ENCODE data around the gene SCGB1D4. TPM values are rescaled to one million over a fixed set of nuclear protein-coding genes. Genes with fewer than 3 reads are reported as not detected.
"Not testable (repeated sequence)": the region's sequence is repeated elsewhere in the genome, so short reads cannot be mapped to it uniquely, and the experiment has no call there.

SCGB1D4 gene
- total RNA-seq, 4 donors from 2014 or later = not detected

DNA sequence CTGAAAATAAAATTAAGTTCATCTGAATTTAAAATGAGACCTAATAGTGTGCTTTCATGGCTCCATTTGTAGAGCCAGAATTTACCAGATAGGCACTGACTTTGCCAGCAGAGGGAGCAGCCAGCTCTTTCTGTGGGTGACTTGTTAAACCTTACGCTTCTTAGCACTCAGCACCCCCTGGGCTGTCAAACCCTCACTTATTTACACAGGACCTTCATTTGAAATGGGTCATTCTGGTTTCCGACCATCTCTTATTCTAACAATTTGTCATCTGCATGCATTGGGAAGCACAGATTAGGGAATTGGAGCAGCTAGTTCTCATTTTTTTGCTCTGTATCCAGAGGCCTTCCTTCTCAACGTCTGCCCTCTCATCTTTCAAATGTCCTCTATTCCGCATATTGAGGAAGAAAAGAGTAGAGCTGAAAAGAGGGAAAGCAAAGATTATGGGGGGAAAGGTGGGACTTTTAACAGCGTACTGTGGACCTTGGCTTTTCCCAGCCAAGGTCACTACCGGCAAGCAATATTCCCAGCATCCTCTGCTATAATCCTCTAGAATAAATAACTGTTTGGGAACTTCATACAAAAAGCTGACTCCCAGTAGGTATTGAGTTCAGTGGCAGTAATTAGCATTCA is 41.5 kb upstream of the SCGB1D4 start:
- TF ChIP-seq, protein P1, sequence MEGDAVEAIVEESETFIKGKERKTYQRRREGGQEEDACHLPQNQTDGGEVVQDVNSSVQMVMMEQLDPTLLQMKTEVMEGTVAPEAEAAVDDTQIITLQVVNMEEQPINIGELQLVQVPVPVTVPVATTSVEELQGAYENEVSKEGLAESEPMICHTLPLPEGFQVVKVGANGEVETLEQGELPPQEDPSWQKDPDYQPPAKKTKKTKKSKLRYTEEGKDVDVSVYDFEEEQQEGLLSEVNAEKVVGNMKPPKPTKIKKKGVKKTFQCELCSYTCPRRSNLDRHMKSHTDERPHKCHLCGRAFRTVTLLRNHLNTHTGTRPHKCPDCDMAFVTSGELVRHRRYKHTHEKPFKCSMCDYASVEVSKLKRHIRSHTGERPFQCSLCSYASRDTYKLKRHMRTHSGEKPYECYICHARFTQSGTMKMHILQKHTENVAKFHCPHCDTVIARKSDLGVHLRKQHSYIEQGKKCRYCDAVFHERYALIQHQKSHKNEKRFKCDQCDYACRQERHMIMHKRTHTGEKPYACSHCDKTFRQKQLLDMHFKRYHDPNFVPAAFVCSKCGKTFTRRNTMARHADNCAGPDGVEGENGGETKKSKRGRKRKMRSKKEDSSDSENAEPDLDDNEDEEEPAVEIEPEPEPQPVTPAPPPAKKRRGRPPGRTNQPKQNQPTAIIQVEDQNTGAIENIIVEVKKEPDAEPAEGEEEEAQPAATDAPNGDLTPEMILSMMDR (IDR thresholded peaks at IDR 0.05) = peak; percentile 59 to 76 (median 65)
- TF ChIP-seq POLR2AphosphoS5 (IDR thresholded peaks at IDR 0.05) = no peak

DNA sequence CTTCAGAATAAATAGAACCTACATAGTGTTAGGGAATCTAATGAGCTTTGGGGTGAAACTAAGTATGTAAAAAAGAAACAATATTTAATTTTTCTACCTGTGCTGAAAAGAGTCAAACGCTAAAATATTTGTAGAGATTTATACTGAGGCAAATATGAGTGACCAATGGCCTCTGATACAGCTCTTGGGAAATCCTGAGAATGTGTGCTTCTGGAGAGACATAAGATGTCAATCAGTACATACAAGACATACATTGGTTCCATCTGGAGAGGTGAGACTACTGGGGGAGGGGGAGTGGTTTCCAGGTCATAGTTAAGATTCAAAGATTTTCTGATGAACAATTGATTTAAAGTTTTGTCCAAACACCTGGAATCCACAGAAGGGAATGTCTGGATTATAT is 39.3 kb upstream of the SCGB1D4 start:
- H3K4me3 ChIP-seq = peak overlapping the region; percentile 61 to 83 (median 74)
- no peaks in the 10 kb centered on the region for H3K36me3 ChIP-seq
- peaks cover 0 to 6% (median 0%) of the 10 kb centered on the region in 4 donors for H3K27me3 ChIP-seq
- DNase-seq (ENCODE audit: extremely low spot score) = no peak
- intact Hi-C loops (cut with DNase I) = no loop called here
- H3K27ac ChIP-seq (replicated peaks in 1 of 4) = peak overlapping the region in 2 of 4 donors; percentile 58 to 67
- no peak for TF ChIP-seq POLR2AphosphoS5 (IDR thresholded peaks at IDR 0.05)
- TF ChIP-seq, protein P1 (IDR thresholded peaks at IDR 0.05) = no peak
- no peak for TF ChIP-seq EP300 (IDR thresholded peaks at IDR 0.05)
- TF ChIP-seq POLR2A (IDR thresholded peaks at IDR 0.05; ENCODE audit: low read depth) = no peak
- H3K4me1 ChIP-seq = peaks cover 4 to 24% (median 16%) of the 10 kb centered on the region in 4 donors
- 31% methylated on average over 1 of the region's 1 CpG for WGBS
- H3K9me3 ChIP-seq = no peaks in the 10 kb centered on the region

More for the DNA sequence above, 41.5 kb upstream of the SCGB1D4 start:
- peaks cover 4 to 24% (median 16%) of the 10 kb centered on the region in 4 donors for H3K4me1 ChIP-seq
- H3K27ac ChIP-seq (replicated peaks in 1 of 4) = peak overlapping the region in 2 of 4 donors; percentile 25 to 46
- WGBS = 59% methylated on average over 6 of the region's 6 CpGs
- H3K36me3 ChIP-seq = no peaks in the 10 kb centered on the region
- intact Hi-C loops (cut with DNase I) = loop anchor here (5.0 kb wide), 1 partner anchor 37 kb away; no protein-coding TSS in a partner anchor
- no peak for DNase-seq (ENCODE audit: extremely low spot score)
- peak overlapping the region in 1 of 4 donors; percentile 9 for H3K4me3 ChIP-seq
- H3K9me3 ChIP-seq = no peaks in the 10 kb centered on the region
- H3K27me3 ChIP-seq = no peaks in the 10 kb centered on the region

DNA sequence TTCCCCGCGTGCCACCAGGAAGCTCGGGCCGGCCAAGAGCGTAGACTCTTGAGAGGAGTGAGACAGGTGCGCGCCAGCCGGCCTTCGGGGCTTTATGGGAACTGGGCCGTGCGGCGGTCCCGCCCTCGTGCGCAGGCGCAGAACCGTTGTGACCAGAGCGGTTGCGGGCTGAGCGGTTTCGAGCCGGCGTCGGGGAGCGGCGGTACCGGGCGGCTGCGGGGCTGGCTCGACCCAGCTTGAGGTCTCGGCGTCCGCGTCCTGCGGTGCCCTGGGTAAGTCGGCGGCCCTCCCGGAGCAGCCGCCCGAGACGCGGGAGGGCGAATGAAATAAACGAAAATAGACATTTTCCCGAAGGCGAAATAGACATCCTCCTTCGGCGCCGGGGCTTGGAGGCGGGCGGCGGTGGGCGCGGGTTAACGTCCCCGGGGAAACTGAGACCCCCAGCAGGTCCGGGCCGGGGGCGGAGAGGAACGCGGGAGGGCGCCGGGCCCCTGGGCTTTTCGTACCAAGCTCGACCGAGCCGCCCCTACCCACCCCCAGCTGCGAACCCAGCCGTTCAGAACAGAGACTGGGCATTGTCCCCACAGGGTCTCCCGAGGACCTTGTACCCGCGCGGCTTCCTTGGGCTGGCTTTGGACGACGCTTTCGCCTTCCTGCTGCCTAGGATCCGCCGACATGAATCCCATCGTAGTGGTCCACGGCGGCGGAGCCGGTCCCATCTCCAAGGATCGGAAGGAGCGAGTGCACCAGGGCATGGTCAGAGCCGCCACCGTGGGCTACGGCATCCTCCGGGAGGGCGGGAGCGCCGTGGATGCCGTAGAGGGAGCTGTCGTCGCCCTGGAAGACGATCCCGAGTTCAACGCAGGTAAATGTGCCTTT is 38.7 kb upstream of the SCGB1D4 start, which contains the start of gene ASRGL1:
Gene ASRGL1 (plus strand): TSS at position 146 of the 879 bp plus-strand sequence. CDS start 530 bp downstream, at position 676.
- H3K9me3 ChIP-seq = no peaks in the 10 kb centered on the region
- H3K27me3 ChIP-seq = peaks cover 0 to 7% (median 0%) of the 10 kb centered on the region in 4 donors
- H3K4me3 ChIP-seq = peak within 1 kb of the TSS; percentile 61 to 83 (median 74)
- TF ChIP-seq EP300 (IDR thresholded peaks at IDR 0.05) (no peak), POLR2A (IDR thresholded peaks at IDR 0.05; ENCODE audit: low read depth) (no peak), POLR2AphosphoS5 (IDR thresholded peaks at IDR 0.05) (peak; percentile 61 to 80)
- TF ChIP-seq, protein P1 (IDR thresholded peaks at IDR 0.05) = peak in 1 of 3 experiments; percentile 21
- peak within 1 kb of the TSS; percentile 58 to 68 (median 66) for H3K27ac ChIP-seq (replicated peaks in 1 of 4)
- under 1% methylated on average over 51 of the region's 98 CpGs for WGBS
- H3K36me3 ChIP-seq = no peaks in the 10 kb centered on the region
- DNase-seq (ENCODE audit: extremely low spot score) = peak; percentile 94
- intact Hi-C loops (cut with DNase I) = no loop called here
- peaks cover 4 to 24% (median 16%) of the 10 kb centered on the region in 4 donors for H3K4me1 ChIP-seq

DNA sequence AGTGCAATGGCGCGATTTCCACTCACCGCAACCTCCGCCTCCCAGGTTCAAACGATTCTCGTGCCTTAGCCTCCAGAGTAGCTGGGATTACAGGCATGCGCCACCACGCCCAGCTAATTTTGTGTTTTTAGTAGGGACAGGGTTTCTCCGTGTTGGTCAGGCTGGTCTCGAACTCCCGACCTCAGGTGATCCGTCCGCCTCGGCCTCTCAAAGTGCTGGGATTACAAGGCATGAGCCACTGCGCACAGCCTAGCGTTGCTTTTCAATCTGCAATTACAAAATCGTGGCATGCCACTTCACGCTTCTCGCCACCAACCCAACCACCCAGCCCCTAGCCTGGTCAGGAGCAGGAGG is 38.1 kb upstream of the SCGB1D4 start:
- H3K9me3 ChIP-seq; H3K36me3 ChIP-seq; DNase-seq (ENCODE audit: extremely low spot score); H3K27me3 ChIP-seq; intact Hi-C loops (cut with DNase I): not testable (repeated sequence)
- Histone ChIP-seq H3K4me3 (peak overlapping the region; percentile 61 to 83 (median 74)), H3K4me1 (peaks cover 4 to 24% (median 16%) of the 10 kb centered on the region in 4 donors), H3K27ac (replicated peaks in 1 of 4) (peak overlapping the region; percentile 58 to 68 (median 66))
- WGBS = 51% methylated on average over 19 of the region's 19 CpGs

DNA sequence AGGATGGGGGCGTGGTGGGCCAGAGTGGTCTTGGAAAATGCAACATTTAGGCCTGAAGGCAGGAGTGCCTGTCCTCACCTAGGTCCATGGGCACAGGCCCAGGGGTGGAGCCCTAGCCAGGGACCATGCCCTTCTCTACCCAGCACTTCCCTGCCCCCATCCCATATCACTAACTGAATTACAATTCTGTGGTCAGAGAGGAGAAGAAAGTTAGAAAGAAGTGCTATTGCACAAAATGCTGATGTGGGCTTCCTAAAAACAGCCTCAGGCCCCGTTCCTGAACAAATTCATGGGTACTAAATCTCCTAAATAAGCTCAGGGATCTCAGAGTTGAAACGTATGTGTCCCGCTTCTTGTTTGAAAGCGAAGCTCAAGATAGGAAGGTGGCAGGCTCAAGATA is 34.9 kb upstream of the SCGB1D4 start:
- no peak for TF ChIP-seq POLR2A (IDR thresholded peaks at IDR 0.05; ENCODE audit: low read depth)
- no peak for TF ChIP-seq EP300 (IDR thresholded peaks at IDR 0.05)
- TF ChIP-seq, protein P1 (IDR thresholded peaks at IDR 0.05) = no peak
- TF ChIP-seq POLR2AphosphoS5 (IDR thresholded peaks at IDR 0.05) = no peak
- intact Hi-C loops (cut with DNase I) = no loop called here
- Histone ChIP-seq H3K4me3 (no peak overlapping the region), H3K9me3 (no peaks in the 10 kb centered on the region), H3K36me3 (no peaks in the 10 kb centered on the region), H3K27me3 (peaks cover 0 to 13% (median 0%) of the 10 kb centered on the region in 4 donors), H3K4me1 (peaks cover 0 to 16% (median 14%) of the 10 kb centered on the region in 4 donors), H3K27ac (replicated peaks in 1 of 4) (no peak overlapping the region)
- WGBS = 77% methylated on average over 5 of the region's 5 CpGs
- no peak for DNase-seq (ENCODE audit: extremely low spot score)

DNA sequence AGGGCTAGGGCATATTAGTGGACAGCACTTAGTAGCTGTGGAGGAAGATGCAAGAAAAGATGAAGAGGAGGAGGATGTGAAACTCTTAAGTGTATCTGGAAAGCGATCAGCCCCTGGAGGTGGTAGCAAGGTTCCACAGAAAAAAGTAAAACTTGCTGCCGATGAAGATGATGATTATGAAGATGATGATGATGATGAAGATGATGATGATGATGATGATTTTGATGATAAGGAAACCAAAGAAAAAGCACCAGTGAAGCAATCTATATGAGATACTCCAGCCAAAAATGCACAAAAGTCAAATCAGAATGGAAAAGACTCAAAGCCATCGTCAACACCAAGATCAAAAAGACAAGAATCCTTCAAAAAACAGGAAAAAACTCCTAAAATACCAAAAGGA is 32.4 kb upstream of the SCGB1D4 start:
- H3K4me1 ChIP-seq; H3K4me3 ChIP-seq; DNase-seq (ENCODE audit: extremely low spot score); intact Hi-C loops (cut with DNase I); H3K27ac ChIP-seq (replicated peaks in 1 of 4); H3K9me3 ChIP-seq; H3K36me3 ChIP-seq: not testable (repeated sequence)
- WGBS = 89% methylated on average over 3 of the region's 3 CpGs
- H3K27me3 ChIP-seq = peaks cover 0 to 21% (median 0%) of the 10 kb centered on the region in 4 donors

DNA sequence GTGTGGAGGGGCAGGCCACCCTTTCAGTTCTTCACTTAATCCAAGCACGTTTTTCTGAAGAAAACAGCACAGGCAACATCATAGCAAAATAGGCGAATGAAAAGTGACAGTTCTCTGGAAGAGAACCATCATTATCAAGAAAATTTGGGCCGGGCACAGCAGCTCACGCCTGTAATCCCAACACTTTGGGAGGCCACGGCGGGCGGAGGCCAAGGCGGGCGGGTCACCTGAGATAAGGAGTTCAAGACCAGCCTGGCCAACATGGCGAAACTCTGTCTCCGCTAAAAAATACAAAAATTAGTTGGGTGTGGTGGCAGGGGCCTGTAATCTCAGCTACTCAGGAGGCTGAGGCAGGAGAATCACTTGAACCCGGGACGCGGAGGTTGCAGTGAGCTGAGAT is 28.7 kb upstream of the SCGB1D4 start:
- H3K4me1 ChIP-seq; intact Hi-C loops (cut with DNase I); H3K4me3 ChIP-seq; DNase-seq (ENCODE audit: extremely low spot score); H3K27ac ChIP-seq (replicated peaks in 1 of 4); H3K36me3 ChIP-seq; H3K9me3 ChIP-seq: not testable (repeated sequence)
- WGBS = 92% methylated on average over 12 of the region's 14 CpGs
- H3K27me3 ChIP-seq = peaks cover 0 to 26% (median 4%) of the 10 kb centered on the region in 4 donors
